ENCODE measurements around the gene ZBTB46. TPM values are rescaled to one million over a fixed set of nuclear protein-coding genes. Genes with fewer than 3 reads are reported as not detected.

ZBTB46 gene
- total and polyA plus RNA-seq, 10 of the 15 experiments (the other 5 are each of a cell fraction or from before 2014, with no cell fraction given), result 0.15 to 0.92 (median 0.34) TPM

GRCh38 chr20:63735859-63736718 is 95.0 kb downstream of the ZBTB46 start, which contains the start of gene LIME1 (continued):
- TF ChIP-seq, protein P1, sequence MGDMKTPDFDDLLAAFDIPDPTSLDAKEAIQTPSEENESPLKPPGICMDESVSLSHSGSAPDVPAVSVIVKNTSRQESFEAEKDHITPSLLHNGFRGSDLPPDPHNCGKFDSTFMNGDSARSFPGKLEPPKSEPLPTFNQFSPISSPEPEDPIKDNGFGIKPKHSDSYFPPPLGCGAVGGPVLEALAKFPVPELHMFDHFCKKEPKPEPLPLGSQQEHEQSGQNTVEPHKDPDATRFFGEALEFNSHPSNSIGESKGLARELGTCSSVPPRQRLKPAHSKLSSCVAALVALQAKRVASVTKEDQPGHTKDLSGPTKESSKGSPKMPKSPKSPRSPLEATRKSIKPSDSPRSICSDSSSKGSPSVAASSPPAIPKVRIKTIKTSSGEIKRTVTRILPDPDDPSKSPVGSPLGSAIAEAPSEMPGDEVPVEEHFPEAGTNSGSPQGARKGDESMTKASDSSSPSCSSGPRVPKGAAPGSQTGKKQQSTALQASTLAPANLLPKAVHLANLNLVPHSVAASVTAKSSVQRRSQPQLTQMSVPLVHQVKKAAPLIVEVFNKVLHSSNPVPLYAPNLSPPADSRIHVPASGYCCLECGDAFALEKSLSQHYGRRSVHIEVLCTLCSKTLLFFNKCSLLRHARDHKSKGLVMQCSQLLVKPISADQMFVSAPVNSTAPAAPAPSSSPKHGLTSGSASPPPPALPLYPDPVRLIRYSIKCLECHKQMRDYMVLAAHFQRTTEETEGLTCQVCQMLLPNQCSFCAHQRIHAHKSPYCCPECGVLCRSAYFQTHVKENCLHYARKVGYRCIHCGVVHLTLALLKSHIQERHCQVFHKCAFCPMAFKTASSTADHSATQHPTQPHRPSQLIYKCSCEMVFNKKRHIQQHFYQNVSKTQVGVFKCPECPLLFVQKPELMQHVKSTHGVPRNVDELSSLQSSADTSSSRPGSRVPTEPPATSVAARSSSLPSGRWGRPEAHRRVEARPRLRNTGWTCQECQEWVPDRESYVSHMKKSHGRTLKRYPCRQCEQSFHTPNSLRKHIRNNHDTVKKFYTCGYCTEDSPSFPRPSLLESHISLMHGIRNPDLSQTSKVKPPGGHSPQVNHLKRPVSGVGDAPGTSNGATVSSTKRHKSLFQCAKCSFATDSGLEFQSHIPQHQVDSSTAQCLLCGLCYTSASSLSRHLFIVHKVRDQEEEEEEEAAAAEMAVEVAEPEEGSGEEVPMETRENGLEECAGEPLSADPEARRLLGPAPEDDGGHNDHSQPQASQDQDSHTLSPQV (IDR thresholded peaks at IDR 0.05), result no peak
- TF ChIP-seq EP300 (IDR thresholded peaks at IDR 0.05; ENCODE audit: borderline replicate concordance in 1 of 2, control insufficient read depth in 1 of 2, low read depth in 2 of 2, low read length in 2 of 2) (no peak), TCF12 (IDR thresholded peaks at IDR 0.05; ENCODE audit: low read depth, low read length) (0 out of 2 replicates have a peak, but pooled peaks have one; percentile 20), SMAD5 (IDR thresholded peaks at IDR 0.05; ENCODE audit: low read depth) (no peak), POLR2A (IDR thresholded peaks at IDR 0.05; ENCODE audit: low read depth, low read length) (peak; percentile 72), SMAD1 (IDR thresholded peaks at IDR 0.05; ENCODE audit: low read depth, partially characterized antibody) (no peak)
- TF ChIP-seq, protein P2, sequence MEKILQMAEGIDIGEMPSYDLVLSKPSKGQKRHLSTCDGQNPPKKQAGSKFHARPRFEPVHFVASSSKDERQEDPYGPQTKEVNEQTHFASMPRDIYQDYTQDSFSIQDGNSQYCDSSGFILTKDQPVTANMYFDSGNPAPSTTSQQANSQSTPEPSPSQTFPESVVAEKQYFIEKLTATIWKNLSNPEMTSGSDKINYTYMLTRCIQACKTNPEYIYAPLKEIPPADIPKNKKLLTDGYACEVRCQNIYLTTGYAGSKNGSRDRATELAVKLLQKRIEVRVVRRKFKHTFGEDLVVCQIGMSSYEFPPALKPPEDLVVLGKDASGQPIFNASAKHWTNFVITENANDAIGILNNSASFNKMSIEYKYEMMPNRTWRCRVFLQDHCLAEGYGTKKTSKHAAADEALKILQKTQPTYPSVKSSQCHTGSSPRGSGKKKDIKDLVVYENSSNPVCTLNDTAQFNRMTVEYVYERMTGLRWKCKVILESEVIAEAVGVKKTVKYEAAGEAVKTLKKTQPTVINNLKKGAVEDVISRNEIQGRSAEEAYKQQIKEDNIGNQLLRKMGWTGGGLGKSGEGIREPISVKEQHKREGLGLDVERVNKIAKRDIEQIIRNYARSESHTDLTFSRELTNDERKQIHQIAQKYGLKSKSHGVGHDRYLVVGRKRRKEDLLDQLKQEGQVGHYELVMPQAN (conservative IDR thresholded peaks at IDR 0.05), result 0 out of 2 replicates have a peak, but pooled peaks have one; percentile 24

Data from GM12878 (cell line).